Measurements from ENCODE around the gene LAIR1. TPM values are rescaled to one million over a fixed set of nuclear protein-coding genes. Genes with fewer than 3 reads are reported as not detected.

Gene LAIR1
- total RNA-seq, 2 donors from 2014 or later = 4.2 to 7.8 TPM

GRCh38 chr19:54357381-54357780, 7.3 kb downstream of the LAIR1 start:
- no peaks in the 10 kb centered on the region for H3K9me3 ChIP-seq
- no peak overlapping the region for H3K4me3 ChIP-seq
- no peaks in the 10 kb centered on the region for H3K27me3 ChIP-seq
- H3K27ac ChIP-seq = no peak overlapping the region
- no peak for DNase-seq (ENCODE audit: low spot score)
- no peak for TF ChIP-seq CTCF (IDR thresholded peaks at IDR 0.05)
- no peaks in the 10 kb centered on the region for H3K36me3 ChIP-seq
- H3K4me1 ChIP-seq = no peaks in the 10 kb centered on the region

GRCh38 chr19:54356444-54357056, 8.2 kb downstream of the LAIR1 start:
- H3K27ac ChIP-seq = no peak overlapping the region
- H3K4me1 ChIP-seq = no peaks in the 10 kb centered on the region
- H3K9me3 ChIP-seq = no peaks in the 10 kb centered on the region
- no peaks in the 10 kb centered on the region for H3K27me3 ChIP-seq
- H3K4me3 ChIP-seq = no peak overlapping the region
- DNase-seq (ENCODE audit: low spot score) = no peak
- TF ChIP-seq CTCF (IDR thresholded peaks at IDR 0.05) = no peak
- H3K36me3 ChIP-seq = no peaks in the 10 kb centered on the region

GRCh38 chr19:54355675-54356074, 9.1 kb downstream of the LAIR1 start:
- H3K27me3 ChIP-seq = no peaks in the 10 kb centered on the region
- TF ChIP-seq CTCF (IDR thresholded peaks at IDR 0.05) = no peak
- no peak overlapping the region for H3K27ac ChIP-seq
- no peak for DNase-seq (ENCODE audit: low spot score)
- no peaks in the 10 kb centered on the region for H3K9me3 ChIP-seq
- no peaks in the 10 kb centered on the region for H3K36me3 ChIP-seq
- no peaks in the 10 kb centered on the region for H3K4me1 ChIP-seq
- H3K4me3 ChIP-seq = no peak overlapping the region

DNA sequence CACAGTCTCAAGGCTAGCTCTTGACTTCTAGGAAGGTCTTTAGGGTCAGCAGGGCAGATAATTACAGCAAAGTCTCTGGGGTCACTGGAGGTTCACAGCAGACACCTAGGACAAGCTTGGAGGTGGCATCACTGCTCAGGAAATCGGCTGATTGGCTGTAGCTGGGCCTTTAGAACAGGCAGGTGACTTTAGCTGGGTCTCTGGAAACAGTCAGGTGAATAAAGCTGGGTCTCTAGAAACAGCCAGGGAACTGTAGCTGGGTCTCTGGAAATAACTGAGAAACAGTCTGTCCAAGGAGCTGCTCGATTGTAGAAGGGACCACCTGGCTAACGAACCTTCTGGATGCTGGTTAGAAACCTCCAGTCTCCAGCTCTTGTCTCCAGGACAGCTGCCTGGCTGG, 10.0 kb downstream of the LAIR1 start:
- H3K9me3 ChIP-seq = no peaks in the 10 kb centered on the region
- no peaks in the 10 kb centered on the region for H3K27me3 ChIP-seq
- DNase-seq (ENCODE audit: low spot score) = no peak
- no peak overlapping the region for H3K27ac ChIP-seq
- H3K4me1 ChIP-seq = no peaks in the 10 kb centered on the region
- no peak overlapping the region for H3K4me3 ChIP-seq
- no peak for TF ChIP-seq CTCF (IDR thresholded peaks at IDR 0.05)
- no peaks in the 10 kb centered on the region for H3K36me3 ChIP-seq

GRCh38 chr19:54352546-54352945, 12.2 kb downstream of the LAIR1 start:
- DNase-seq (ENCODE audit: low spot score) = no peak
- Histone ChIP-seq H3K27me3 (no peaks in the 10 kb centered on the region), H3K27ac (no peak overlapping the region), H3K4me3 (no peak overlapping the region), H3K9me3 (no peaks in the 10 kb centered on the region), H3K36me3 (no peaks in the 10 kb centered on the region), H3K4me1 (no peaks in the 10 kb centered on the region)
- no peak for TF ChIP-seq CTCF (IDR thresholded peaks at IDR 0.05)

GRCh38 chr19:54352041-54352440, 12.7 kb downstream of the LAIR1 start:
- H3K27me3 ChIP-seq = no peaks in the 10 kb centered on the region
- H3K4me1 ChIP-seq = no peaks in the 10 kb centered on the region
- no peak for TF ChIP-seq CTCF (IDR thresholded peaks at IDR 0.05)
- H3K4me3 ChIP-seq = no peak overlapping the region
- no peaks in the 10 kb centered on the region for H3K9me3 ChIP-seq
- H3K36me3 ChIP-seq = no peaks in the 10 kb centered on the region
- H3K27ac ChIP-seq = no peak overlapping the region
- no peak for DNase-seq (ENCODE audit: low spot score)

All from right atrium auricular region (tissue), 2 donors.